ENCODE measurements around the gene SAMD4B. TPM values are rescaled to one million over a fixed set of nuclear protein-coding genes. Genes with fewer than 3 reads are reported as not detected.
"Not testable (repeated sequence)": the region's sequence is repeated elsewhere in the genome, so short reads cannot be mapped to it uniquely, and the experiment has no call there.

SAMD4B gene
- total and polyA plus RNA-seq, 10 donors: 26.7 to 108 (median 80.9) TPM

- H3K36me3 ChIP-seq: peaks cover 6 to 100% (median 59%) of the 10 kb centered on the region in 6 donors
- WGBS, 5 donors: 61 to 83% (median 77%) methylated on average over 2 of the region's 2 CpGs
- no peaks in the 10 kb centered on the region for H3K27me3 ChIP-seq (replicated peaks in 1 of 7)
- TF ChIP-seq POLR2AphosphoS5 (IDR thresholded peaks at IDR 0.05) (no peak), POLR2A (IDR thresholded peaks at IDR 0.05) (no peak), CTCF (IDR thresholded peaks at IDR 0.05 in 8 of 11, conservative IDR thresholded peaks at IDR 0.05 in 3 of 11) (no peak)
- H3K4me1 ChIP-seq: peaks cover 0 to 64% (median 27%) of the 10 kb centered on the region in 6 donors
- intact Hi-C loops (cut with DNase I; ENCODE audit: low total_unique reads): no loop called here
- DNase-seq: no peak
- H3K4me3 ChIP-seq: no peak overlapping the region
- H3K27ac ChIP-seq: peak overlapping the region; percentile 51 to 91 (median 88)
- no peaks in the 10 kb centered on the region for H3K9me3 ChIP-seq
These were observed 30.7 kb downstream of the SAMD4B start for GRCh38 chr19:39372941-39373340.

GRCh38 chr19:39375929-39376328 lies 33.7 kb downstream of the SAMD4B start:
- Histone ChIP-seq H3K4me3 (no peak overlapping the region), H3K27me3 (replicated peaks in 1 of 7) (no peaks in the 10 kb centered on the region), H3K9me3 (no peaks in the 10 kb centered on the region), H3K27ac (peak overlapping the region in 2 of 8 donors; percentile 2 to 88), H3K4me1 (peaks cover 0 to 44% (median 21%) of the 10 kb centered on the region in 6 donors), H3K36me3 (peaks cover 15 to 100% (median 71%) of the 10 kb centered on the region in 6 donors)
- no peak for DNase-seq
- intact Hi-C loops (cut with DNase I; ENCODE audit: low total_unique reads): no loop called here
- TF ChIP-seq CTCF (IDR thresholded peaks at IDR 0.05 in 8 of 11, conservative IDR thresholded peaks at IDR 0.05 in 3 of 11) (no peak), POLR2AphosphoS5 (IDR thresholded peaks at IDR 0.05) (no peak), POLR2A (IDR thresholded peaks at IDR 0.05) (no peak)

- peaks cover 16 to 100% (median 78%) of the 10 kb centered on the region in 6 donors for H3K36me3 ChIP-seq
- TF ChIP-seq POLR2A (IDR thresholded peaks at IDR 0.05) (no peak), POLR2AphosphoS5 (IDR thresholded peaks at IDR 0.05) (peak in 1 of 3 donors; percentile 28), CTCF (IDR thresholded peaks at IDR 0.05 in 8 of 11, conservative IDR thresholded peaks at IDR 0.05 in 3 of 11) (no peak)
- DNase-seq: no peak
These were observed 35.4 kb downstream of the SAMD4B start for GRCh38 chr19:39377373-39378362.

GRCh38 chr19:39379366-39379765 lies 37.1 kb downstream of the SAMD4B start:
- intact Hi-C loops (cut with DNase I; ENCODE audit: low total_unique reads); DNase-seq; H3K27ac ChIP-seq; H3K9me3 ChIP-seq; H3K4me3 ChIP-seq; H3K27me3 ChIP-seq (replicated peaks in 1 of 7): not testable (repeated sequence)
- Histone ChIP-seq H3K36me3 (peaks cover 16 to 100% (median 91%) of the 10 kb centered on the region in 6 donors), H3K4me1 (peaks cover 0 to 18% (median 0%) of the 10 kb centered on the region in 6 donors)
- WGBS, 5 donors: 93 to 100% (median 96%) methylated on average over 4 of the region's 4 CpGs

More at GRCh38 chr19:39377373-39378362, 35.4 kb downstream of the SAMD4B start:
- H3K4me1 ChIP-seq: peaks cover 0 to 27% (median 12%) of the 10 kb centered on the region in 6 donors
- no peaks in the 10 kb centered on the region for H3K27me3 ChIP-seq (replicated peaks in 1 of 7)
- no peak overlapping the region for H3K4me3 ChIP-seq
- WGBS, 5 donors: 74 to 88% (median 86%) methylated on average over 12 to 18 of the region's 18 CpGs
- intact Hi-C loops (cut with DNase I; ENCODE audit: low total_unique reads): no loop called here
- no peaks in the 10 kb centered on the region for H3K9me3 ChIP-seq
- no peak overlapping the region for H3K27ac ChIP-seq
